ENCODE data around the gene METTL25B.

DNA sequence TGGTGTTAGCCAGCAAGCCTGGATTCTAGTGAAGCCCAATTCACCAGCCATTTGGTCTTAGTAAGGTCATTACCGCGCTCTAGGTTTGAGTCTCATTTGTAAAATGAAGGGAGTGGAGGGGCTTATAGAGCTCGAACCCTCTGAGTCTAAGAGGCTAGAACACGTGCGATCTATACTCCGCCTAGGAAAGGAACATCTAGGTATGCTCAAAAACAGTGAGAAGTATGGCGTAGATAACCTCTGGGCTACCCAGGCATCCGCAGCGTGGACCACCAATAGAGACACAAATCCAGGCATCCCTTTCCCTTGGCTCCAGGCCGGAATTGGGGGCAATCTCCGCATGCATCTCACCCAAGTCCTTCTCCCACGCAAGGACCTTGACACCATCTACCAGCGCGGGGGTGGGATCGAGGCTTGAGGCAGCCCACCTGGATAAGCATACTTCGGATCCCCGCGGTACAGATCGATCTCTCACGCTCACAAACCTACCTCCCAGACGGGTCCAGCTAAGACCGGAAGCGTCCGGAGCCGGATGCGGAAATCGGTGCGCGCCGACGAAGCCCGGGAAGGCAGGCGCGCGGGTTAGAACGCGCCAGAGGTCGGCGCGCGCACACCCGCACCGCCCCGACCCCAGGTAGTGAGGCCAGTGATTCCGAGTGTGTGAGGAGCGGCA is at the start of gene METTL25B:
- TF ChIP-seq, protein P1, sequence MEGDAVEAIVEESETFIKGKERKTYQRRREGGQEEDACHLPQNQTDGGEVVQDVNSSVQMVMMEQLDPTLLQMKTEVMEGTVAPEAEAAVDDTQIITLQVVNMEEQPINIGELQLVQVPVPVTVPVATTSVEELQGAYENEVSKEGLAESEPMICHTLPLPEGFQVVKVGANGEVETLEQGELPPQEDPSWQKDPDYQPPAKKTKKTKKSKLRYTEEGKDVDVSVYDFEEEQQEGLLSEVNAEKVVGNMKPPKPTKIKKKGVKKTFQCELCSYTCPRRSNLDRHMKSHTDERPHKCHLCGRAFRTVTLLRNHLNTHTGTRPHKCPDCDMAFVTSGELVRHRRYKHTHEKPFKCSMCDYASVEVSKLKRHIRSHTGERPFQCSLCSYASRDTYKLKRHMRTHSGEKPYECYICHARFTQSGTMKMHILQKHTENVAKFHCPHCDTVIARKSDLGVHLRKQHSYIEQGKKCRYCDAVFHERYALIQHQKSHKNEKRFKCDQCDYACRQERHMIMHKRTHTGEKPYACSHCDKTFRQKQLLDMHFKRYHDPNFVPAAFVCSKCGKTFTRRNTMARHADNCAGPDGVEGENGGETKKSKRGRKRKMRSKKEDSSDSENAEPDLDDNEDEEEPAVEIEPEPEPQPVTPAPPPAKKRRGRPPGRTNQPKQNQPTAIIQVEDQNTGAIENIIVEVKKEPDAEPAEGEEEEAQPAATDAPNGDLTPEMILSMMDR (IDR thresholded peaks at IDR 0.05) = no peak
- TF ChIP-seq POLR2A (IDR thresholded peaks at IDR 0.05) = peak; percentile 63
- peak in 2 of 3 donors; percentile 9 to 37 for TF ChIP-seq POLR2AphosphoS5 (IDR thresholded peaks at IDR 0.05)
